HFFc6 (cell line): Measurements from ENCODE around the gene GIPC1. TPM values are rescaled to one million over a fixed set of nuclear protein-coding genes. Genes with fewer than 3 reads are reported as not detected.

Experiments
- DNase-seq: peaks from one replicate; pipeline ENCODE4 v3.0.0-alpha.2; 2018
- H3K27ac Mint-ChIP-seq: 2 replicates; pipeline ENCODE4 v1.8.0; 2020; ENCODE audit warnings: mild to moderate bottlenecking, mixed read lengths
- H3K27me3 Mint-ChIP-seq: 2 replicates; pipeline ENCODE4 v1.8.0; 2021; ENCODE audit warnings: mild to moderate bottlenecking, moderate library complexity, mixed read lengths; ENCODE audit not compliant: insufficient read depth
- H3K36me3 Mint-ChIP-seq: 2 replicates; pipeline ENCODE4 v1.8.0; 2021; ENCODE audit warnings: low read depth, mixed read lengths
- H3K4me1 Mint-ChIP-seq: 2 replicates; pipeline ENCODE4 v1.8.0; 2020; ENCODE audit warnings: low read depth, mixed read lengths
- H3K4me3 Mint-ChIP-seq: 2 replicates; pipeline ENCODE4 v1.8.0; 2020; ENCODE audit warnings: mild to moderate bottlenecking, moderate library complexity, mixed read lengths
- H3K9me3 Mint-ChIP-seq: 2 replicates; pipeline ENCODE4 v1.8.0; 2020; ENCODE audit warnings: mild to moderate bottlenecking, mixed read lengths
- CTCF ChIP-seq: fragments of 200-600 bp; sonication (generic); IDR thresholded peaks from 2 replicates; pipeline ENCODE4 v1.5.0; 2021; ENCODE audit warnings: antibody characterized with exemption, mild to moderate bottlenecking
- total RNA-seq, 6 experiments: library from RNA; stranded (reverse); fragmentation: NEBNext Ultra II Directional; extraction: Animal tissue kit (Norgen Biotek cat#: 25700); gene quantifications; 2 replicates in 1 of 6; 3 replicates in 5 of 6; pipeline ENCODE4 v1.2.3, GENCODE V29; 2021

The GIPC1 gene
- total RNA-seq, 6 experiments from 2014 or later: 169 to 204 (median 181) TPM

- DNase-seq: no peak
- Mint-ChIP-seq H3K36me3 (peaks cover 34% of the 10 kb centered on the region), H3K4me3 (no peak overlapping the region), H3K9me3 (no peaks in the 10 kb centered on the region), H3K27me3 (peaks cover 2% of the 10 kb centered on the region; the same call in 1 of the 2 replicates), H3K4me1 (peaks cover 15% of the 10 kb centered on the region), H3K27ac (no peak overlapping the region)
- TF ChIP-seq CTCF: no peak
Measured at GRCh38 chr19:14442891-14443631, 52.9 kb downstream of the GIPC1 start.

GRCh38 chr19:14441041-14441938 lies 54.6 kb downstream of the GIPC1 start:
- peaks cover 15% of the 10 kb centered on the region for H3K4me1 Mint-ChIP-seq
- H3K4me3 Mint-ChIP-seq: no peak overlapping the region
- peaks cover 2% of the 10 kb centered on the region; the same call in 1 of the 2 replicates for H3K27me3 Mint-ChIP-seq

GRCh38 chr19:14440049-14440448 lies 55.9 kb downstream of the GIPC1 start:
- Mint-ChIP-seq H3K36me3 (peaks cover 20% of the 10 kb centered on the region), H3K27ac (peak overlapping the region; percentile 9; the same call in 1 of the 2 replicates), H3K4me1 (peaks cover 19% of the 10 kb centered on the region), H3K9me3 (no peaks in the 10 kb centered on the region), H3K4me3 (no peak overlapping the region; the same call in 1 of the 2 replicates), H3K27me3 (peaks cover 2% of the 10 kb centered on the region; the same call in 1 of the 2 replicates)
- no peak for TF ChIP-seq CTCF
- DNase-seq: no peak

More at GRCh38 chr19:14441041-14441938, 54.6 kb downstream of the GIPC1 start:
- Mint-ChIP-seq H3K27ac (no peak overlapping the region), H3K36me3 (peaks cover 22% of the 10 kb centered on the region), H3K9me3 (no peaks in the 10 kb centered on the region)
- no peak for TF ChIP-seq CTCF
- no peak for DNase-seq

GRCh38 chr19:14439014-14439413 lies 56.9 kb downstream of the GIPC1 start:
- H3K36me3 Mint-ChIP-seq: peaks cover 14% of the 10 kb centered on the region; the same call in 1 of the 2 replicates
- peaks cover 2% of the 10 kb centered on the region; the same call in 1 of the 2 replicates for H3K27me3 Mint-ChIP-seq
- H3K4me3 Mint-ChIP-seq: no peak overlapping the region
- H3K4me1 Mint-ChIP-seq: peaks cover 29% of the 10 kb centered on the region
- peak overlapping the region; percentile 48; the same call in 1 of the 2 replicates for H3K27ac Mint-ChIP-seq
- TF ChIP-seq CTCF: no peak
- no peak for DNase-seq
- H3K9me3 Mint-ChIP-seq: no peaks in the 10 kb centered on the region

GRCh38 chr19:14437578-14438140 lies 58.3 kb downstream of the GIPC1 start:
- no peak for TF ChIP-seq CTCF
- no peak for DNase-seq
- Mint-ChIP-seq H3K4me1 (peaks cover 31% of the 10 kb centered on the region), H3K27me3 (peaks cover 2% of the 10 kb centered on the region; the same call in 1 of the 2 replicates), H3K36me3 (peaks cover 6% of the 10 kb centered on the region; the same call in 1 of the 2 replicates), H3K27ac (no peak overlapping the region), H3K4me3 (no peak overlapping the region), H3K9me3 (no peaks in the 10 kb centered on the region)
